GM23248 (cell line): ENCODE data around the gene KSR2. TPM values are rescaled to one million over a fixed set of nuclear protein-coding genes. Genes with fewer than 3 reads are reported as not detected.

Experiments used
- DNase-seq: peaks from one replicate; pipeline ENCODE4 v3.0.0-alpha.2; 2015
- H2AFZ ChIP-seq: fragments of 200-600 bp; sonication (generic); 2 replicates; pipeline ENCODE4 v1.6.1; 2016; ENCODE audit warnings: antibody characterized with exemption
- H3F3A ChIP-seq: fragments of 200-600 bp; sonication (generic); 2 replicates; pipeline ENCODE4 v1.6.1; 2016; ENCODE audit warnings: mild to moderate bottlenecking, antibody characterized with exemption, mixed run types; ENCODE audit not compliant: insufficient read depth
- H3K27ac ChIP-seq: fragments of 200-600 bp; sonication (generic); 2 replicates; pipeline ENCODE4 v1.5.1; 2016; ENCODE audit warnings: mild to moderate bottlenecking
- H3K27me3 ChIP-seq: fragments of 200-600 bp; sonication (generic); replicated peaks from 2 replicates; pipeline ENCODE4 v1.6.1; 2016; ENCODE audit warnings: mild to moderate bottlenecking; ENCODE audit not compliant: insufficient read depth
- H3K36me3 ChIP-seq: fragments of 200-600 bp; sonication (generic); 2 replicates; pipeline ENCODE4 v1.6.1; 2016; ENCODE audit warnings: low read depth, mild to moderate bottlenecking
- H3K4me1 ChIP-seq: fragments of 200-600 bp; sonication (generic); 2 replicates; pipeline ENCODE4 v1.6.1; 2016; ENCODE audit warnings: mild to moderate bottlenecking; ENCODE audit not compliant: insufficient read depth
- H3K4me2 ChIP-seq: fragments of 200-600 bp; sonication (generic); one replicate; pipeline ENCODE4 v1.6.1; 2016; ENCODE audit warnings: mild to moderate bottlenecking; ENCODE audit not compliant: unreplicated experiment
- H3K4me3 ChIP-seq: fragments of 200-600 bp; sonication (generic); 2 replicates; pipeline ENCODE4 v1.5.1; 2016; ENCODE audit warnings: mild to moderate bottlenecking
- H3K79me2 ChIP-seq: fragments of 200-600 bp; sonication (generic); 2 replicates; pipeline ENCODE4 v1.6.1; 2016; ENCODE audit warnings: mild to moderate bottlenecking; ENCODE audit not compliant: insufficient read depth
- H3K9ac ChIP-seq: fragments of 200-600 bp; sonication (generic); 2 replicates; pipeline ENCODE4 v1.6.1; 2016; ENCODE audit warnings: mild to moderate bottlenecking
- H3K9me2 ChIP-seq: fragments of 200-600 bp; sonication (generic); 2 replicates; pipeline ENCODE4 v1.6.1; 2016; ENCODE audit warnings: mixed run types, mild to moderate bottlenecking, moderate library complexity; ENCODE audit not compliant: insufficient read depth
- H3K9me3 ChIP-seq: fragments of 200-600 bp; sonication (generic); one replicate; pipeline ENCODE4 v1.6.1; 2017; ENCODE audit warnings: low read depth
- H4K20me1 ChIP-seq: fragments of 200-600 bp; sonication (generic); 2 replicates; pipeline ENCODE4 v1.6.0; 2016; ENCODE audit not compliant: insufficient read depth
- EZH2 ChIP-seq: fragments of 200-600 bp; sonication (generic); IDR thresholded peaks from 2 replicates; pipeline ENCODE4 v1.6.1; 2018; ENCODE audit warnings: antibody characterized with exemption, mild to moderate bottlenecking; ENCODE audit not compliant: insufficient read depth, poor library complexity, severe bottlenecking
- EZH2phosphoT487 ChIP-seq: fragments of 200-600 bp; sonication (generic); IDR thresholded peaks from 2 replicates; pipeline ENCODE4 v1.6.1; 2018; ENCODE audit warnings: antibody characterized with exemption, moderate library complexity, mild to moderate bottlenecking, low read depth; ENCODE audit not compliant: insufficient read depth
- whole genome bisulfite sequencing, 2 experiments: methylation state at CpG; one replicate each; pipeline ENCODE4 v1.1.6; 2015 to 2017; ENCODE audit warnings: low lambda C conversion rate in 2 of 2, low coverage in 1 of 2; ENCODE audit errors: missing lambda C conversion rate in 2 of 2; 5-methylcytosine and 5-hydroxymethylcytosine counted together
- in situ Hi-C: fragments of 300-500 bp; cut with MboI; formaldehyde crosslinking; loops from 2 replicates; pipeline ENCODE4 v1.15.0; 2020
- polyA plus RNA-seq: library from polyadenylated mRNA; unstranded; fragments of >200 nt; fragmentation: Nextera tagmentation; extraction: Ambion mirVana; gene quantifications from 2 replicates; pipeline ENCODE4 v1.2.1, GENCODE V29; 2016
- total RNA-seq: library from RNA; depleted of rRNA; stranded (reverse); fragments of >200 nt; shearing (Covaris generic); gene quantifications from 2 replicates; pipeline ENCODE4 v1.2.3, GENCODE V29; 2014

KSR2 gene
- total and polyA plus RNA-seq, 2 experiments from 2014 or later = not detected

GRCh38 chr12:117662620-117663395 lies 306.0 kb downstream of the KSR2 start:
- no peaks in the 10 kb centered on the region for H3K36me3 ChIP-seq
- in situ Hi-C loops = no loop called here
- no peaks in the 10 kb centered on the region for H3K4me1 ChIP-seq
- DNase-seq = peak; percentile 37
- H3K4me2 ChIP-seq = no peak overlapping the region
- no peak overlapping the region for H2AFZ ChIP-seq
- no peak for TF ChIP-seq EZH2phosphoT487
- no peaks in the 10 kb centered on the region for H4K20me1 ChIP-seq
- no peaks in the 10 kb centered on the region for H3K9me3 ChIP-seq
- H3K27me3 ChIP-seq = peaks cover 14% of the 10 kb centered on the region
- H3K79me2 ChIP-seq = no peaks in the 10 kb centered on the region
- no peak overlapping the region for H3K27ac ChIP-seq
- WGBS, 2 experiments = 55% methylated on average over 8 of the region's 8 CpGs
- H3K9ac ChIP-seq = no peak overlapping the region
- H3K4me3 ChIP-seq = no peak overlapping the region
- no peaks in the 10 kb centered on the region for H3K9me2 ChIP-seq
- H3F3A ChIP-seq = no peaks in the 10 kb centered on the region

GRCh38 chr12:117662220-117662619 lies 306.6 kb downstream of the KSR2 start:
- Histone ChIP-seq H3K27me3 (peaks cover 14% of the 10 kb centered on the region), H3K9me3 (no peaks in the 10 kb centered on the region), H3K36me3 (no peaks in the 10 kb centered on the region), H3K4me2 (no peak overlapping the region), H4K20me1 (no peaks in the 10 kb centered on the region), H3K9ac (no peak overlapping the region), H3K9me2 (no peaks in the 10 kb centered on the region), H3F3A (no peaks in the 10 kb centered on the region), H3K4me1 (no peaks in the 10 kb centered on the region), H3K79me2 (no peaks in the 10 kb centered on the region), H3K4me3 (no peak overlapping the region), H3K27ac (no peak overlapping the region), H2AFZ (no peak overlapping the region)
- no peak for DNase-seq
- no peak for TF ChIP-seq EZH2
- TF ChIP-seq EZH2phosphoT487 = no peak
- 80 to 84% methylated on average over 6 of the region's 6 CpGs for WGBS, 2 experiments
- in situ Hi-C loops = no loop called here

- no peak for TF ChIP-seq EZH2phosphoT487
- no peak for TF ChIP-seq EZH2
- Histone ChIP-seq H3K4me1 (no peaks in the 10 kb centered on the region), H3K4me3 (no peak overlapping the region), H3F3A (no peaks in the 10 kb centered on the region), H3K9ac (no peak overlapping the region), H2AFZ (no peak overlapping the region), H3K4me2 (no peak overlapping the region), H3K9me3 (no peaks in the 10 kb centered on the region), H4K20me1 (no peaks in the 10 kb centered on the region), H3K27ac (no peak overlapping the region), H3K79me2 (no peaks in the 10 kb centered on the region), H3K9me2 (no peaks in the 10 kb centered on the region), H3K27me3 (peaks cover 14% of the 10 kb centered on the region), H3K36me3 (no peaks in the 10 kb centered on the region)
- no peak for DNase-seq
- WGBS, 2 experiments = 1 to 2% methylated on average over 3 of the region's 3 CpGs
- in situ Hi-C loops = no loop called here
Observed at GRCh38 chr12:117661471-117661870, 307.3 kb downstream of the KSR2 start.

- Histone ChIP-seq H3K9ac (no peak overlapping the region), H3K79me2 (no peaks in the 10 kb centered on the region), H3F3A (no peaks in the 10 kb centered on the region), H3K4me3 (no peak overlapping the region), H3K9me2 (no peaks in the 10 kb centered on the region), H4K20me1 (no peaks in the 10 kb centered on the region), H2AFZ (no peak overlapping the region), H3K9me3 (no peaks in the 10 kb centered on the region), H3K27me3 (peaks cover 11% of the 10 kb centered on the region), H3K36me3 (no peaks in the 10 kb centered on the region), H3K27ac (no peak overlapping the region), H3K4me2 (no peak overlapping the region), H3K4me1 (no peaks in the 10 kb centered on the region)
- in situ Hi-C loops = no loop called here
- DNase-seq = no peak
- no peak for TF ChIP-seq EZH2
- TF ChIP-seq EZH2phosphoT487 = no peak
- 22 to 28% methylated on average over 3 of the region's 3 CpGs for WGBS, 2 experiments
Observed at GRCh38 chr12:117660896-117661295, 307.9 kb downstream of the KSR2 start.
